ENCODE measurements around the gene DNM2.
A peak's percentile ranks its signal among the peaks of the same experiment; 100 is the strongest.
"Not testable (repeated sequence)": the region's sequence is repeated elsewhere in the genome, so short reads cannot be mapped to it uniquely, and the experiment has no call there.

The DNM2 gene

GRCh38 chr19:10872546-10873107 is 154.7 kb downstream of the DNM2 start:
- peak; percentile 36 for DNase-seq

DNA sequence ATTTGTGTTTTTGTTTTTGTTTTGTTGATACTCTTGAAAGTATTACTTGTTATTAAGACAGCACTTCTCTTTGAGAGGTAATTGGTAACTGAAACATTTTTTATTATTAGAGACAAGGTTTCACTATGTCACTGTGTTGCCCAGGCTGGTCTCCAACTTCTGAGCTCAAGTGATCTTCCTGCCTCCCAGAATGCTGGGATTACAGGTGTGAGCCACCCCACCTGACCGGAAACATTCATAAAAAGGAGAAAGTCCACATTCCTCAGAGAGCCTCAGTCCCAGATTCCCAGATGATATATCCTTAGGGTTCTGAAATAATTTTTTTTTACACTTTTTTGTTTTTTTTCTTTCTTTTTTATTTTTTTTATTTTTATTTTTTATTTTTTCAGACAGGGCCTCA is 156.1 kb downstream of the DNM2 start:
- DNase-seq, result no peak

DNA sequence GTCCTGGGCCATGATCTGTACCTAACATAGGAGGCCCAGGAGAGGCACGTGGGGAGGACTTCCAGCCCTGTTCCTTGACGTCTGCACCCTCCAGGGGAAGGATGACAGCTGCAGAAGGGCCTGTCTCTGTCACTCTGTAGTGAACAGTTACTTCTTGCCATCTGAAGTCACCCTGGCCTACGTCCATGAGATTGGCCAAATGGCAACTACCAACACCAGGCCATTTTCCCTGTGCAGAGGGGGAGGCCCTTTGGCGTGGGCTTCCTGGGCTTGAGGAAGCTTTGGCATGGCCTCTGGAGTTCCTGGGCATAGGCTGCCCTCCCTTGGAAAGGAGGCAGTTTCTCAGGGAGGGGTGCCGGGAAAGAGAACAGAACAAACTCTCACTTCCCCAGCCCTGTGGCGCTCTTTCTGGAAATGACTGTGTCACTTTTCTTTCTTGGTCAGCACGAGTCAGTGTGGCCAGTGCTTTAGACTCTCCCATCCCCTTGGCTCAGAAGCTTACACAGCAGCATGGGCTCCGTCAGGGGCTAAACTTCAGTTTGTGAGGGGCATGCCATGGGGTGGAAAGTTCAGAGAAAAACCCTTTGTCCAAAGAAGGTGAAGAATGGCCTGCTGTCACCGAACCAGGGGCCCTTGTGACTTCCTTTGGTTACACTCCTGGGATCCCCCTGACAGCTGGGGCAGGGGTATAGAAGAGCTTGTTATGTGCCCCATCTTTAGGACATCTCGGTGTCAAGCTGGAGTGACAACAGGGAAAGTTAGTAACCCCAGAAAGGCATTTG is 158.8 kb downstream of the DNM2 start:
- no peak for DNase-seq

DNA sequence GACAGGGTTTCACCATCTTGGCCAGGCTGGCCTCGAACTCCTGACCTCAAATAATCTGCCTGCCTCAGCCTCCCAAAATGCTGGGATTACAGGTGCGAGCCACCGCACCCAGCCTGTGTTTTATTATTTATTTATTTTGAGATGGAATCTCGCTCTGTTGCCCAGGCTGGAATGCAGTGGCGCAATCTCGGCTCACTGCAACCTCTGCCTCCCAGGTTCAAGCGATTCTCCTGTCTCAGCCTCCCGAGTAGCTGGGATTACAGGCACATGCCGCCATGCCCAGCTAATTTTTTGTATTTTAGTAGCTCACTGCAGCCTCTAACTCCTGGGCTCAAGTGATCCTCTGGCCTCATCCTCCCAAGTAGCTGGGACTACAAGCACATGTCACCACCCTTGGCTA is 159.7 kb downstream of the DNM2 start:
- DNase-seq, result not testable (repeated sequence)

- DNase-seq, result no peak
Observed at GRCh38 chr19:10878253-10878652, 160.4 kb downstream of the DNM2 start.
